ENCODE measurements around the gene SHC1. TPM values are rescaled to one million over a fixed set of nuclear protein-coding genes. Genes with fewer than 3 reads are reported as not detected.

The SHC1 gene
- total and polyA plus RNA-seq, 2 donors (not counting 1 experiment from before 2014, with no cell fraction given): 50.1 to 61.4 TPM

DNA sequence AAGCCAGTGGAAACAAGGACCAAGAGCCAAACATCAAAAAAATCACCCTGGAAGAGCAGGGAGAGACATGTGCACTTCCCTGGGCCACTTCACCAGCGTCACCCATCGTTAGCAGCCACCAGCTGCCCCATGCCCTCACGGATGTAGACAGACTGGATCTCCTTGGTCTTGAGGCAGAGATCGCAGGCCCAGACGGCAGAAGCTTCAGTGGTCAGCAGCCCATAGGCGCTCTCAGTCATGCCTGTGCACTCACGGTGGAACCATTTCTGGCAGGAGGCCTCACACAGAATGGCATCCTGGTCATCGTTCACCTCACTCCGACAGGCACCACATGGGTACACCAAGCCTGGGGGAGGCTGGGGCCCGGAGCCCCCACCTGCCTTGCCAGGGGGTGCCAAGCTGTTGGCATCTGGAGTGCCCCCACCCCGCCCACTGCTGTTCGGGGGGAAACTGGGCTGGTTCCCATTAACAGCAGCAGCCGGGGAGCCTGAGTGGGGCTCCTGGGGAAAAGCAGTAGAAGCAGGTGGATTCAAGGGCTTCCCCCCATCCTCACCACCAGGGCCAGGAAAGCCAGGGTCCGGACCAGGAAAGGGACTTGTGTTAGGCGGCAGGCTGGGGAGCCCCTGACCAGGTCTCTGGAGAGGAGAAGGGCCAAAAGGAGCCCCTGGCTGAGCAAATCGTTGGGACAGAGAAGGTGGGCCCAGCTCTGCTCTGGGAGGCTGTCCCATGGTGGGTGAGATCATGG lies 11.7 kb downstream of the SHC1 start:
- peak overlapping the region; percentile 46 for H3K27ac Mint-ChIP-seq
- Histone ChIP-seq H4K20me1 (ENCODE audit: control insufficient read depth, insufficient read depth, low read length, poor library complexity, severe bottlenecking) (peaks cover 41% of the 10 kb centered on the region), H3K9me3 (ENCODE audit: control extremely low read depth in 1 of 3, control insufficient read depth in 2 of 3, insufficient read depth in 1 of 3, low read length in 2 of 3) (no peaks in the 10 kb centered on the region), H3K79me2 (ENCODE audit: control insufficient read depth, insufficient read depth, low read length) (peaks cover 77% of the 10 kb centered on the region), H3K27me3 (replicated peaks in 1 of 4; ENCODE audit: control extremely low read depth in 1 of 4, control insufficient read depth in 3 of 4, insufficient read depth in 4 of 4, low read length in 3 of 4) (no peaks in the 10 kb centered on the region), H3K4me1 (ENCODE audit: control insufficient read depth in 2 of 2, insufficient read depth in 2 of 2, low read length in 2 of 2) (peaks cover 43 to 58% of the 10 kb centered on the region in 2 donors), H3K9ac (ENCODE audit: low read length) (no peak overlapping the region), H2AFZ (ENCODE audit: insufficient read depth, low read depth, low read length, poor library complexity, severe bottlenecking) (no peak overlapping the region), H3K27ac (ENCODE audit: low read length in 2 of 2) (no peak overlapping the region), H3K4me2 (replicated peaks; ENCODE audit: low read depth, low read length, poor library complexity, severe bottlenecking) (no peak overlapping the region), H3K4me3 (ENCODE audit: control extremely low read depth in 1 of 5, extremely low read depth in 1 of 5, insufficient read depth in 1 of 5, low read depth in 2 of 5, low read length in 4 of 5) (no peak overlapping the region), H3K36me3 (replicated peaks in 1 of 2; ENCODE audit: control extremely low read depth in 1 of 2, control insufficient read depth in 1 of 2, extremely low read depth in 1 of 2, insufficient read depth in 2 of 2, low read length in 1 of 2) (peaks cover 0 to 28% of the 10 kb centered on the region in 2 experiments)
- H3K9me3 Mint-ChIP-seq (ENCODE audit: insufficient read depth): no peaks in the 10 kb centered on the region
- no peak for TF ChIP-seq EZH2 (IDR thresholded peaks at IDR 0.05; ENCODE audit: borderline replicate concordance, insufficient read depth, low read depth, low read length, poor library complexity, severe bottlenecking)
- TF ChIP-seq, protein P1, sequence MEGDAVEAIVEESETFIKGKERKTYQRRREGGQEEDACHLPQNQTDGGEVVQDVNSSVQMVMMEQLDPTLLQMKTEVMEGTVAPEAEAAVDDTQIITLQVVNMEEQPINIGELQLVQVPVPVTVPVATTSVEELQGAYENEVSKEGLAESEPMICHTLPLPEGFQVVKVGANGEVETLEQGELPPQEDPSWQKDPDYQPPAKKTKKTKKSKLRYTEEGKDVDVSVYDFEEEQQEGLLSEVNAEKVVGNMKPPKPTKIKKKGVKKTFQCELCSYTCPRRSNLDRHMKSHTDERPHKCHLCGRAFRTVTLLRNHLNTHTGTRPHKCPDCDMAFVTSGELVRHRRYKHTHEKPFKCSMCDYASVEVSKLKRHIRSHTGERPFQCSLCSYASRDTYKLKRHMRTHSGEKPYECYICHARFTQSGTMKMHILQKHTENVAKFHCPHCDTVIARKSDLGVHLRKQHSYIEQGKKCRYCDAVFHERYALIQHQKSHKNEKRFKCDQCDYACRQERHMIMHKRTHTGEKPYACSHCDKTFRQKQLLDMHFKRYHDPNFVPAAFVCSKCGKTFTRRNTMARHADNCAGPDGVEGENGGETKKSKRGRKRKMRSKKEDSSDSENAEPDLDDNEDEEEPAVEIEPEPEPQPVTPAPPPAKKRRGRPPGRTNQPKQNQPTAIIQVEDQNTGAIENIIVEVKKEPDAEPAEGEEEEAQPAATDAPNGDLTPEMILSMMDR (IDR thresholded peaks at IDR 0.05): no peak
- ChIA-PET CTCF (interaction anchor here (0.7 to 6.5 kb wide), 5 partner anchors 13 to 60 kb away, joined by 3 to 38 read pairs (median 3); partner anchors contain the start of genes CKS1B, FLAD1 and SHC1), POLR2A (no interaction called here)
- ATAC-seq (ENCODE audit: low read depth) (no peak), DNase-seq (no peak)
- intact Hi-C loops (cut with micrococcal nuclease): loop anchor here (5.0 kb wide), 1 partner anchor 352 kb away; the partner anchor contains the start of gene ADAR
- H3K4me1 Mint-ChIP-seq: peaks cover 55% of the 10 kb centered on the region
- 97% methylated on average over 15 of the region's 16 CpGs for WGBS (ENCODE audit: insufficient coverage)
- no peak overlapping the region for H3K4me3 Mint-ChIP-seq
- no peaks in the 10 kb centered on the region for H3K27me3 Mint-ChIP-seq

DNA sequence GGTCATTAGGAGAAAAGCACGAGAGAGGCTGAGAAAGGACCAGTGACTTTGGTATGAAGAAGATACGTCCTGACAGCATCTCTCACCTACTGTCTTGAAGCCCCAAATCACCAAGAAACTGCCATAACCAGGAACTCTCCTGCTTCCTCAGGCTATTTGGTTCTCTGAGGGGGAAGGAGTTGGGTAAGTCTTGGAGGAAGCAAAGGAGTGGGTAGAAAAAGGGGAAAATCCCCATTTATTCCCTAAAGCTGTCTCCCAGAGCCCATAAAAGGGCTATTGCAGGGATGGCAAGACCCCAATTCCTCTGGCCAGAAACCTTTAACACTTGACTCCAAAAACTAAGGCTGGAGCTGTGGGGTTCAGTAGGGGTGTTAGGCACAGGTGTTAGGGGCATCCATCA lies 12.5 kb downstream of the SHC1 start:
- Histone ChIP-seq H3K9ac (ENCODE audit: low read length) (no peak overlapping the region), H3K27me3 (replicated peaks in 1 of 4; ENCODE audit: control extremely low read depth in 1 of 4, control insufficient read depth in 3 of 4, insufficient read depth in 4 of 4, low read length in 3 of 4) (no peaks in the 10 kb centered on the region), H2AFZ (ENCODE audit: insufficient read depth, low read depth, low read length, poor library complexity, severe bottlenecking) (no peak overlapping the region), H3K4me3 (ENCODE audit: control extremely low read depth in 1 of 5, extremely low read depth in 1 of 5, insufficient read depth in 1 of 5, low read depth in 2 of 5, low read length in 4 of 5) (no peak overlapping the region), H3K27ac (ENCODE audit: low read length in 2 of 2) (no peak overlapping the region), H3K9me3 (ENCODE audit: control extremely low read depth in 1 of 3, control insufficient read depth in 2 of 3, insufficient read depth in 1 of 3, low read length in 2 of 3) (no peaks in the 10 kb centered on the region), H3K4me2 (replicated peaks; ENCODE audit: low read depth, low read length, poor library complexity, severe bottlenecking) (no peak overlapping the region), H3K79me2 (ENCODE audit: control insufficient read depth, insufficient read depth, low read length) (peaks cover 80% of the 10 kb centered on the region), H4K20me1 (ENCODE audit: control insufficient read depth, insufficient read depth, low read length, poor library complexity, severe bottlenecking) (peaks cover 49% of the 10 kb centered on the region), H3K36me3 (replicated peaks in 1 of 2; ENCODE audit: control extremely low read depth in 1 of 2, control insufficient read depth in 1 of 2, extremely low read depth in 1 of 2, insufficient read depth in 2 of 2, low read length in 1 of 2) (peaks cover 0 to 23% of the 10 kb centered on the region in 2 experiments), H3K4me1 (ENCODE audit: control insufficient read depth in 2 of 2, insufficient read depth in 2 of 2, low read length in 2 of 2) (peaks cover 50 to 58% of the 10 kb centered on the region in 2 donors)
- no peak for DNase-seq
- ChIA-PET CTCF (interaction anchor here (1.3 to 1.6 kb wide), 2 partner anchors 25 to 61 kb away, joined by 3 to 4 read pairs; partner anchors contain the start of gene FLAD1), POLR2A (no interaction called here)
- Mint-ChIP-seq H3K4me3 (no peak overlapping the region), H3K9me3 (ENCODE audit: insufficient read depth) (no peaks in the 10 kb centered on the region), H3K4me1 (peaks cover 63% of the 10 kb centered on the region), H3K27me3 (no peaks in the 10 kb centered on the region), H3K27ac (peak overlapping the region; percentile 46)
- ATAC-seq (ENCODE audit: low read depth): no peak
- intact Hi-C loops (cut with micrococcal nuclease): loop anchor here (5.0 kb wide), 1 partner anchor 351 kb away; the partner anchor contains the start of gene ADAR
- TF ChIP-seq, protein P1 (IDR thresholded peaks at IDR 0.05): no peak
- TF ChIP-seq EZH2 (IDR thresholded peaks at IDR 0.05; ENCODE audit: borderline replicate concordance, insufficient read depth, low read depth, low read length, poor library complexity, severe bottlenecking): no peak
- no CpG with 5 or more reads among the region's 2 CpGs for WGBS (ENCODE audit: insufficient coverage)

Data from B cell (primary cell).